ENCODE results near the gene CSTB.

CSTB gene

DNA sequence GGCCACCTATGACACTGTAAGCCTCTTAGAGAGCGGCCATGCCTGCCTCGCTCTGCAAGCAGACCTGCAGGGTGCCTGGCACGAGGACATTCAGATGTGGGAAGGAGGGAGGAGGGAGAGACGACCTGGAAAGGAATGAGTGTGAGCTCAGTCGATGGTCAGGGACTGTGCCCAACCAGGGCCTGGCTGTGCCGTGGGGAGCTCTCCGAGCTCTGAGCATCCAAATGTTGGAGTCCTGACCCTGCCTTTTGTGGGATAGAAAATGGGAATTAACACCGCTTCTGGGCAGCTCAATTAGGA is 7.3 kb downstream of the CSTB start:
- no peak overlapping the region for H3K27ac ChIP-seq
- TF ChIP-seq, protein P1, sequence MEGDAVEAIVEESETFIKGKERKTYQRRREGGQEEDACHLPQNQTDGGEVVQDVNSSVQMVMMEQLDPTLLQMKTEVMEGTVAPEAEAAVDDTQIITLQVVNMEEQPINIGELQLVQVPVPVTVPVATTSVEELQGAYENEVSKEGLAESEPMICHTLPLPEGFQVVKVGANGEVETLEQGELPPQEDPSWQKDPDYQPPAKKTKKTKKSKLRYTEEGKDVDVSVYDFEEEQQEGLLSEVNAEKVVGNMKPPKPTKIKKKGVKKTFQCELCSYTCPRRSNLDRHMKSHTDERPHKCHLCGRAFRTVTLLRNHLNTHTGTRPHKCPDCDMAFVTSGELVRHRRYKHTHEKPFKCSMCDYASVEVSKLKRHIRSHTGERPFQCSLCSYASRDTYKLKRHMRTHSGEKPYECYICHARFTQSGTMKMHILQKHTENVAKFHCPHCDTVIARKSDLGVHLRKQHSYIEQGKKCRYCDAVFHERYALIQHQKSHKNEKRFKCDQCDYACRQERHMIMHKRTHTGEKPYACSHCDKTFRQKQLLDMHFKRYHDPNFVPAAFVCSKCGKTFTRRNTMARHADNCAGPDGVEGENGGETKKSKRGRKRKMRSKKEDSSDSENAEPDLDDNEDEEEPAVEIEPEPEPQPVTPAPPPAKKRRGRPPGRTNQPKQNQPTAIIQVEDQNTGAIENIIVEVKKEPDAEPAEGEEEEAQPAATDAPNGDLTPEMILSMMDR (conservative IDR thresholded peaks at IDR 0.05), result no peak

DNA sequence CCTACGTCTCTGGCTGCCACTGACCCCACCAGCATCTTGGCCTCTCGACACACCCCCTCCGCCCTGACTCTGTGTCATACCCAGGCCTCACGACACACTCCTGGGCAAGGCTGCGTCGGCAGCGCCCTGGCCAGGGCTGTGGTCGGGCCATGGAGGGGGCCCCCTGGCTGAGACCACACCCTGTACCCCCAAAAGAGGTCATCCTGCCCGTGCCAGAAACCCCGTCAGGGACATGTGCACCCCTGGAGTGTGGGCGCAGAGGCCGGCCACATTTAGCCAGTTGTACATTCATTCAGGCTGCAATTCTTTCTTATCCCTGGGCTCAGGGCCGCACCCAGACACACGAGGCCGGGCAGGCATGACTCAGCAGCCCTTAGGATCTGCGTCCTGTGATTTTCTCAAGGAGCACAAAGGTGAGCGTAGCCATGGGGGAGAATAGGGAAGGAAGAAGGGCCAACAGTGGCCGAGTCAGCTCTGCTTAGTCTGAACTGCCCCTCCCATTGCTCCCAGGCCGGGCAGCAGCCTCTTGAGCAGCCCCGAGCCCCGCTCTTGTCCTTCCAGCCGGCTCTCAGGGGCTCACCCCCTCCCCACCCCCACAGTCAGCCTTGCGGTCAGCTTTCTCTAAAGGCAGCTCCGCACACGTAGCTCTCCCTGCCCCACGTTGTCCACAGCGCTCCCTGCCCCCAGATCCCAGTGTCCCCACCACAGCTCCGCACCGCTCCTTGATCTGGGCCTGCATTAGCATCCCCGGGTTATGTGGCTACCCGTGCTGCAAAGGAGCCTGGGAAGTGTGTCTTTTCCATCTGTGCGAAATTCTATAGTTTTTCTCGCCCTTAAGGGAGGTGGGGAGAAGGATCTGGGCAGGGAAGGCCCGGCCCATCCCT is 7.9 kb downstream of the CSTB start:
- TF ChIP-seq, protein P1 (conservative IDR thresholded peaks at IDR 0.05), result no peak
- no peak overlapping the region for H3K27ac ChIP-seq

DNA sequence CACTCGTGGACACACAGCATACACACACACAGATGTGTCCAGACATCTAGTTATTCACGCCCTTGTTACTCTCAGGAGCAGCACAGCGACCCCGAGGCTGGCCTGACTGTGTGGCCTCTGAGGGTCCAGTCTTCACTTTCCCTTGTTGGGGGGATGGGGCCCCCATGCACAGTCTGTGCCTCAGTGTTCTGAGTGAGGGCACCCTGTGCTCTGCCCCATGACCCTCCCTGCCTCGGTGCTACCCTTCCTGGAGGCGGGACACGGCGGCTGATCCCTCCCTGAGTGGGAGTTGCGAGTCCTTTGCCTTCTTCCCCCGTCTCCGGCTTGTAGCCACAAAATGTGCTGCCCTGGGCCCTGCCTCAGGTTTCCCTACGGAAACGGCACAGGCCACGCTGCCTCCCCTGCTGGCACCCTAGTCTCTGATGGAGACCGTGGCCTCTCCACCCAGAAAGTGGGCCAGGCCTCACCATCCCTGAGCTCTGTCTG is 8.6 kb downstream of the CSTB start:
- TF ChIP-seq, protein P1 (conservative IDR thresholded peaks at IDR 0.05), result no peak
- H3K27ac ChIP-seq, result no peak overlapping the region

DNA sequence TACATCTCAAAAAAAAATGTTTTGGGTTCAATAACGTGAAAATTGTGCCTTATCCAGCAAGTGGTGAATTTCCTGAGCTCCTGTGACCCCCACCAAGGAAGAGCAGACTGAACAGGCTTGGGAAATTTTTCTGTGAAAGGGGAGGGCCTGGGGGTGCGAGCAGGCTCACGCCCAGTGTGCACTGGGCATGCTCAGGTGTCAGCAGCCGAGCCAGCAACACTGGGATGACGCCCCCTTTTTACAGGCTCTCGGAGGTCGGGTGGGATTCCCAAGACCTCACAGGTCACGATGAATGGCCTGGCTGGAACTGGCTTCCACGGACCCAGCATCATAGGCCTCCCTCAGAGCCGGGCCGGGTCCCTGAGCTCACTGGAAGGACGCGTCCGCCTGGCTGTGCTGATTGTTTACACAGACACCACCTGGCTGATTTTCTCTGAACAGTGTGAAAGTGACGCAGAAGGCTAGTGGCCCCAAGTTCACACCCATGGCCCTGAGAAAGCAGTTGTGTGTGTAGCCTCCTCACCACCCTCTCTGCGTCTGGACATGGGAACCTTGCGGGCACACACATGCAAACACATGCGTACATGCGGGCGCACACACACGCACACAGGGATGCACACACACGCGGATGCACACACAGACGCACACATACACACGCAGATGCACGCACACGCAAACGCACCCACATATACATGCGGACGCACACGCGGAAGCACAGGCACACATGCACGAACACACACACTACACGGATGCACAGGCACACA is 9.2 kb downstream of the CSTB start:
- no peak overlapping the region for H3K27ac ChIP-seq

DNA sequence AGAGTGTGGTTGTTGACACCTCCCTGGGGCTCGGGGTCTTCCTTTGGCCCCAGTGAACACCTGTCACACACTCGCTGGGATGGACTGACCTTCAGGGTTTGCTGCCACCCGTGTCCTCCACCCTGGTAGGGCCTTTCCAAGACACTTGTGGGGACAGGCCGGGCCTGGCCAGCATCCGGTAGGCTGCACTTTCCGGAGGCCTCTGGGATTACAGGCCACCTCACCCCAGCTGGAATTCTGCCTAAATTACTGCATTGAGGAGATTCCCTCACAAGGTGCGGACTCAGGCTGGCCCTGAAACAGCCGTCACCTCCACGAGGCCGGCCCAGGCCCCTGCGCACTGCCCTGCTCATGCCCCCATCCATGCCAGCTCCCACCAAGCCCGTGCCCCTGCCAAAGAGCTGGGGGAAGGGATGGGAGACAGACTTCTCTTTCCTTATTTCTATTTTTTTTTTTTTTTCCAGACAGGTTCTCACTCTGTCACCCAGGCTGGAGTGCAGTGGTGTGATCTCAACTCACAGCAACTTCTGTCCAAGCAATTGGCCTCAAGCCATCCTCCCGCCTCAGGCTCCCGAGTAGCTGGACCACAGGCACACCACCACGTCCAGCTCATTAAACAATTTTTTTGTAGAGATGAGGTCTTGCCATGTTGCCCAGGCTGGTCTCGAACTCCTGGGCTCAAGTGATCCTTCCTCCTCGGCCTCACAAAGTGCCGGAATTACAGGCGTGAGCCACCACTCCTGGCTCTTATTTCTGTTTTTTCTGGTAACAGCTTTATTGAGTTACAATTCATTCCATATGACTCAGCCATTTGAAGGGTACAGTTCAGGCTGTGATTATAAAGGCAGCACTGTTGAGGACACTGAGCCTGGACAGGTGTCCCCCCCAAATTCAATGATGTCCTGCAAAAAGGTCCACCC is 11.3 kb downstream of the CSTB start:
- H3K27ac ChIP-seq, result no peak overlapping the region
- TF ChIP-seq, protein P1 (conservative IDR thresholded peaks at IDR 0.05), result no peak

More for the DNA sequence above, 9.2 kb downstream of the CSTB start:
- TF ChIP-seq, protein P1 (conservative IDR thresholded peaks at IDR 0.05), result no peak

DNA sequence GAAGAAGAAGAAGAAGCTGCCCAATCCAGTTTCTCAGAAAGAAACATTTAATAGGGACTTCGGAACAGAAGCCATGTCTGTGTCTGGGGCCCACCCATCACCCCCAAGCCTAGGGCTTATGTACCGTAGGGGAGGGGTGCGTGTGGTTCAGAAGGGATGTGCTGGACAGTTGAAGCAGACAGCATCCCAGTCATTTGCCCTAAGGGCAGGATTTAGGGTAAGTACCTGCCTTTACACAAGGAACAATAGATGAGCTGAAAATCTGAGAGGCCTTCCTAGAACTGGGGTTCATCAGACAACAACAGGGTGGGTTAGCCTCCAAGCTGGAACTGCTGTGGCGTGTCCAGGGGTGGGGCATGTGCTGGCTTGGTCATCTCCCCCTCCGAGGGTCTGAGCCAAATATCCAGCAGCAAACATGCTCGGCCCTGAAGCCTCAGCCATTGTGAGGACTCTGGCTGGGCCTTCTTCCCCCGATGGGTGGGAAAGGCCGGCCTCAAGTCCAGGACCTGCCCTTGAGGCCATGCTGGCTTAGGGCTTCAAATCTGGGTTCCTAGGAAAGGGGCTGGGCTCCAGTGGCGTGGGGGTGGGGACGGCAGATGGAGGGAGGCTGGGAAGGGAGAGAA is 12.1 kb downstream of the CSTB start:
- H3K27ac ChIP-seq, result no peak overlapping the region
- TF ChIP-seq, protein P1 (conservative IDR thresholded peaks at IDR 0.05), result no peak

Data from VCaP (cell line).